ENCODE measurements around the gene NRBP1.

The NRBP1 gene

DNA sequence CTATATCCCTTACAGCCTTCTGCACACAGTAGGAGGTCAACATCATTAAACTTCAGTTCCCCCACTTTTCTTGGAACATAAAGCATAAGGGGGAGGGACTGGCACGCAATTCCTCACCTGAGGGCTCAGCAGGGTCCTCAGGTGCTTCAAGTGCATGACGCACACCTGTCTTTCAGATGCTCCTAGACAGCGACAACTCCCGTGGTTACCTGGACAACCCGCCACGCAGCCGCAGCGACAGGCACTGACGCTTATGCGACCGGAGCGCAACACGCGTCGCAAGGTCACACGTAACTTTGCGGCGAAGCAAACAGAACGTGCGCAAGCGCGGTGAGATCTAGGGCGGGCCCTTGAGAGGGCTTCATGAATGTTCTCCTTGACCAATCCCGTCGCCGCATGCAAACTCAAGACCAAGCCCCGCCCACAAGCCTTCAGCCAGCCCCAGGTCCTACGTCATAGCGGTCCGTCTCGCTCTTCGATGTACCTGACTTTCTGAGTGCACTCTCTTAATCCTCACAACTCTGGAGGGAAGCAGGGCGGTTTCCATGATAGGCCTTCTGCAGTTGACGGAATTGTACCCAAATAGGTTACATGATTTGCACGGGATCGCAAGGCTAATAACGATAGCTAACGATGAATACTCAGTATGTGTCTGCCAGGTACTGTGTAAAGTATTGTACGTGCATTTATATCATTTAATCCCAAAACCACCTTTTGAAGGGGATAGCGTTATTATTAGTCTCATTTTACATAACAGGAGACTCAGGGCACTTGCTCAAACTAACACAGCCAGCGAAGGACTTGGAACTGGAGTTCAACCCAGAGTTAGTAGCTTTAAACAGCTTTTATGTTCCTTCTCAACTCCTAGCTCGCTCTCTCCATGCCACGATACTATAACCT lies 61.3 kb downstream of the NRBP1 start, which contains the start of gene IFT172:
IFT172 (minus strand) TSS at position 246 of the 900 bp plus-strand sequence; CDS start at position 156, 90 bp downstream.
- in situ Hi-C loops (cut with MboI; ENCODE audit: low sequenced_read_pairs), result no loop called here
